BLaER1 treated with 17β-estradiol and CSF1 and Interleukin-3, amounts not matched to agents 10 nM and 100 nM (cell line): ENCODE measurements around the gene COL5A2.

Source experiments
- H3K27ac ChIP-seq, 11 experiments: shearing (Covaris generic); formaldehyde crosslinking; 2 replicates each; pipeline ENCODE4 v1.8.1; 2022
- H3K27me3 ChIP-seq, 11 experiments: shearing (Covaris generic); formaldehyde crosslinking; 2 replicates each; pipeline ENCODE4 v1.8.1; 2022
- H3K36me3 ChIP-seq, 11 experiments: shearing (Covaris generic); formaldehyde crosslinking; 2 replicates each; pipeline ENCODE4 v1.8.1; 2022
- H3K4me1 ChIP-seq, 10 experiments: shearing (Covaris generic); formaldehyde crosslinking; 2 replicates each; pipeline ENCODE4 v1.8.1; 2022
- H3K4me2 ChIP-seq, 11 experiments: shearing (Covaris generic); formaldehyde crosslinking; 2 replicates each; pipeline ENCODE4 v1.8.1; 2022
- H3K4me3 ChIP-seq, 10 experiments: shearing (Covaris generic); formaldehyde crosslinking; 2 replicates each; pipeline ENCODE4 v1.8.1; 2022
- H3K9ac ChIP-seq, 11 experiments: shearing (Covaris generic); formaldehyde crosslinking; 2 replicates each; pipeline ENCODE4 v1.8.1; 2022
- H3K9me3 ChIP-seq, 11 experiments: shearing (Covaris generic); formaldehyde crosslinking; replicated peaks in 1 of 11; 2 replicates each; pipeline ENCODE4 v1.8.1; 2022
- H4K20me1 ChIP-seq, 11 experiments: shearing (Covaris generic); formaldehyde crosslinking; 2 replicates each; pipeline ENCODE4 v1.8.1; 2022
- Cebpa-rat ChIP-seq, 11 experiments: shearing (Covaris generic); IDR thresholded peaks; 2 replicates each; pipeline ENCODE4 v1.8.1; 2022

COL5A2 gene

DNA sequence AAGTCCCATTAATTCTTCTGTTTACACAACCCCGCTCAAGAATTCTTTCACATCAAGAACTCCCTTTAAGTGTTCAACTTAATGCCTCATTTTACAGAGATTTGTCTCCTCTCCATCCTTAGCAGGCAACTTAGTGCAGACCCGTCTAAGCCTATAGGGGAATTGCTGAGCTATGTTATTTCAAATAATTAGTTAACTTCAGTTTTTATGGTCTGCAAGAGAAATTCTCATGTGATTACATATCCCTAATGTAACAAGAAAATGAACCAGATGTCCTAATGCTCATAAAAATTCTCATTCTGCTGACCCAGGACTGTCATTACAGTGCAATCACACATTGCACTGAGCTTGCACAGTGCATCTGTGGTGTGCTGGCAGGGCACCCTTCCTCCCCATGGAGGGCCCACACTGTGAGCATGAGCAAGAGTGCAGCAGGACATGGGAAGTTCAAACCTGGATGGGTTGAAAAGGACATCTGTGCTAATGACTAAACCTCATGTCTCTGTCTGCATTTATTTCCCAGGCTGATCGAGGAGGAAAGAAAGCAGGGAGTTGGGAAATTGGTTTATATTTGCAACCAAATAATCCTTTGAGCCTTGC lies 97.1 kb downstream of the COL5A2 start:
- H3K9ac ChIP-seq: no peak overlapping the region
- no peaks in the 10 kb centered on the region for H3K4me1 ChIP-seq
- no peak overlapping the region for H3K4me3 ChIP-seq
- no peaks in the 10 kb centered on the region for H3K36me3 ChIP-seq
- no peak overlapping the region for H3K4me2 ChIP-seq
- no peaks in the 10 kb centered on the region for H3K9me3 ChIP-seq
- no peaks in the 10 kb centered on the region for H3K27me3 ChIP-seq
- no peak overlapping the region for H3K27ac ChIP-seq
- TF ChIP-seq Cebpa-rat (IDR thresholded peaks at IDR 0.05): no peak
- H4K20me1 ChIP-seq: no peaks in the 10 kb centered on the region

- no peaks in the 10 kb centered on the region for H3K27me3 ChIP-seq
- no peak overlapping the region for H3K9ac ChIP-seq
- H3K36me3 ChIP-seq: no peaks in the 10 kb centered on the region
- no peaks in the 10 kb centered on the region for H4K20me1 ChIP-seq
- no peak overlapping the region for H3K4me2 ChIP-seq
- no peaks in the 10 kb centered on the region for H3K9me3 ChIP-seq
- H3K27ac ChIP-seq: no peak overlapping the region
- no peaks in the 10 kb centered on the region for H3K4me1 ChIP-seq
- no peak for TF ChIP-seq Cebpa-rat (IDR thresholded peaks at IDR 0.05)
- H3K4me3 ChIP-seq: no peak overlapping the region
Measured at GRCh38 chr2:189076572-189076971, 103.0 kb downstream of the COL5A2 start.

GRCh38 chr2:189076120-189076519 lies 103.4 kb downstream of the COL5A2 start:
- Histone ChIP-seq H3K4me3 (no peak overlapping the region), H3K4me1 (no peaks in the 10 kb centered on the region), H3K36me3 (no peaks in the 10 kb centered on the region), H3K4me2 (no peak overlapping the region), H3K27me3 (no peaks in the 10 kb centered on the region), H4K20me1 (no peaks in the 10 kb centered on the region), H3K9me3 (no peaks in the 10 kb centered on the region), H3K27ac (no peak overlapping the region), H3K9ac (no peak overlapping the region)
- TF ChIP-seq Cebpa-rat (IDR thresholded peaks at IDR 0.05): no peak

DNA sequence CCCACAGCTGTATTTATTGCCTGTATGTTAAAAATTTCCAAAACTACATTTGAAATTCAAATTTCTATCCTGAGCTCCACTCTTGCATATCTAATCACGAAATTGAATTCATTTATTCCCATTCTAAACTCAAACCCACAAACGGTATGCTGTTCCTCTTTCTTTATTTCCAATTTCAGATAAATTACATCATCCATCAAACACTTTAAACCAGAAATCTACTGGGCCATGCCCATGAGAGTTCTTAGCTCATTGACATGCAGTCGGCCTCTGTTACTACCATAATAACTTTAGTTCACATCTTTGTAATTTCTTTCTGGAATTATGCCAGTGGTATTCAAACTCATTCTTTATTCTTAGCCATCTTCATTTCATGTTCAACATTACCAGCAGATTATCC lies 105.1 kb downstream of the COL5A2 start:
- Histone ChIP-seq H3K4me2 (no peak overlapping the region), H3K27me3 (no peaks in the 10 kb centered on the region), H3K27ac (no peak overlapping the region), H3K4me1 (no peaks in the 10 kb centered on the region), H3K36me3 (no peaks in the 10 kb centered on the region), H3K9me3 (no peaks in the 10 kb centered on the region), H3K9ac (no peak overlapping the region), H4K20me1 (no peaks in the 10 kb centered on the region), H3K4me3 (no peak overlapping the region)
- no peak for TF ChIP-seq Cebpa-rat (IDR thresholded peaks at IDR 0.05)

DNA sequence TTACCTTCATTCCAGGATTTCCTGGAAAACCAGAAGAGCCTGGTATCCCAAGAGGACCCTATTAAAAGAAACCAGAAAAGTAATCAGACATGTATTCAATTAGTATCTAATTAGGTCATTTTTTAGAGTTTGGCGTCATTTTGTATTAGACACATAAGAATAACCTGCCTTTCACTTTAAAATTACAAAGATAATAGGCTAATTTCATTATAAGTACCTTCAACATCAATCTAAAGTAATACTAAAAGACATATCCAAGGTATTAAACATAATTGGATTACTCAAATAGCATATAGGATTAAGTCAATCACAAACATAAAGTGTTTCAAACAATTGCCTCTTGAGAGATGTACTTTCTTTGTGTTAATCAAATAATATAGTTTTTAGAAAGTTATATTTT lies 107.5 kb downstream of the COL5A2 start:
- Histone ChIP-seq H3K4me3 (no peak overlapping the region), H3K9ac (no peak overlapping the region), H4K20me1 (no peaks in the 10 kb centered on the region), H3K4me1 (no peaks in the 10 kb centered on the region), H3K27me3 (no peaks in the 10 kb centered on the region), H3K4me2 (no peak overlapping the region), H3K9me3 (no peaks in the 10 kb centered on the region), H3K27ac (no peak overlapping the region), H3K36me3 (no peaks in the 10 kb centered on the region)
- no peak for TF ChIP-seq Cebpa-rat (IDR thresholded peaks at IDR 0.05)

GRCh38 chr2:189069855-189070619 lies 109.5 kb downstream of the COL5A2 start:
- H3K9me3 ChIP-seq: no peaks in the 10 kb centered on the region
- no peak overlapping the region for H3K4me3 ChIP-seq
- H3K9ac ChIP-seq: no peak overlapping the region
- TF ChIP-seq Cebpa-rat (IDR thresholded peaks at IDR 0.05): no peak
- no peaks in the 10 kb centered on the region for H3K27me3 ChIP-seq
- H3K27ac ChIP-seq: no peak overlapping the region
- no peaks in the 10 kb centered on the region for H3K36me3 ChIP-seq
- no peaks in the 10 kb centered on the region for H3K4me1 ChIP-seq
- H3K4me2 ChIP-seq: no peak overlapping the region
- H4K20me1 ChIP-seq: no peaks in the 10 kb centered on the region

DNA sequence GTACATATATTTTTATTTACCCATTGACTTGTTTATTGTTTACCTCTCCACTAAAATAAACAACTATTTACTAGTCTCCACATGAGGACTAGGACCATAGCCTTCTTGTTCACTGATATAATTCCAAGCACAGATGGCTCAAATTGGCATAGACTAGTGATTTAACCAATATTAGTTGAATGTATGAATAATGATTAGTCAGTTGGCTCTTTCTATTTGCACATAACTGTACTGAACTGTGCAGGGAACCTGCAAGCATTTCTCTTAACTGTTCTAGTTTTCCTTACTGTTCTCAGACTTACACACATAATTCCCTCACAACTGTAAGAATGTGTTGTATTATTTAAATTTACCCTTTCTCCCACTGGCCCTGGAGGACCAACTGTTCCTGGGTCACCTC lies 113.5 kb downstream of the COL5A2 start:
- H3K36me3 ChIP-seq: no peaks in the 10 kb centered on the region
- no peak for TF ChIP-seq Cebpa-rat (IDR thresholded peaks at IDR 0.05)
- no peak overlapping the region for H3K9ac ChIP-seq
- no peak overlapping the region for H3K4me3 ChIP-seq
- H3K4me2 ChIP-seq: no peak overlapping the region
- no peaks in the 10 kb centered on the region for H3K4me1 ChIP-seq
- H3K9me3 ChIP-seq: no peaks in the 10 kb centered on the region
- no peaks in the 10 kb centered on the region for H4K20me1 ChIP-seq
- no peaks in the 10 kb centered on the region for H3K27me3 ChIP-seq
- no peak overlapping the region for H3K27ac ChIP-seq

DNA sequence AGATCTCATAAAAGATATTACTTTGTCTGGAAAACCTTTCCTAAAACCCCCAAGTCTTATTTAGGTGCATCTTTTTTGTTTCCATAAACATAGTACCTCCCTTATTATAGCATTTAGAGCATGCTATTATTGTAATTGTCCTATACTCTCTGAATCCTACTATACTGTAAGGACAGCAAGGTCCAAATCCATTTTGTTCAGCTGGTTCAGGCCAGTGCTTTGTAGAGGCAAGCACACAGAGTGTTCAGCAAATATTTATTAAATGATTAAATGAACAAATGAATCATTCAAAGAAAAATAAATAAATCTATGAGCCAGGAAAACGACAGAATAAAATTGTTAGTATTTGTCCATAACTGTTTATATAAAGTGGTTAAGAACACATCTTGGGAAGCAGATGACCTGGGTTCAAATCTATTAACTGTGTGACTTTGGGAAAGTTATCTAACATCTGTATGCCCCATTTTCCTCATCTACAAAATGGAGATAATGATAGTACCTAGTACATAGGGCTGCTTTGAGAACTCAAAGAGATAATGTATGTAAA lies 119.4 kb downstream of the COL5A2 start:
- H3K36me3 ChIP-seq: no peaks in the 10 kb centered on the region
- no peaks in the 10 kb centered on the region for H3K27me3 ChIP-seq
- no peak overlapping the region for H3K27ac ChIP-seq
- H3K9ac ChIP-seq: no peak overlapping the region
- no peak overlapping the region for H3K4me2 ChIP-seq
- no peak for TF ChIP-seq Cebpa-rat (IDR thresholded peaks at IDR 0.05)
- H4K20me1 ChIP-seq: no peaks in the 10 kb centered on the region
- H3K9me3 ChIP-seq: no peaks in the 10 kb centered on the region
- H3K4me3 ChIP-seq: no peak overlapping the region
- H3K4me1 ChIP-seq: no peaks in the 10 kb centered on the region

DNA sequence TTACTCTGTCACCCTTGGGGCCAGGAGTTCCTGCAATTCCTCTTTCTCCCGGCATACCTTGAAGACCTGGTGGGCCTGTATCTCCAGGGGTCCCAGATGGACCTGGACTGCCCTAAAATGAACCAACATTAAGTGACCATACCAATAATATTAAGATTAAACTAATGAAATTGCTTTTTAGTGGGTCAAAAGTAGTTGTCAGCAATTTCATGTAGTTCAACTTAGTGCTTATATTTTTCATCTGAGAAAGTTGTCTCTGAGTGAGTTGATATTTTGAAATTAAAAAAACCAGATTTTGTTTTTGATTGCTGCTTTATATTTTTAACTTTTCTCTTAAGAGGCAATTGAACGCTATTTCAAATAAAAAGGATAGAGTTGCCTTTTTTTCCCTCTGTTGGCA lies 122.2 kb downstream of the COL5A2 start:
- no peaks in the 10 kb centered on the region for H3K4me1 ChIP-seq
- no peaks in the 10 kb centered on the region for H3K36me3 ChIP-seq
- no peaks in the 10 kb centered on the region for H3K9me3 ChIP-seq
- no peaks in the 10 kb centered on the region for H3K27me3 ChIP-seq
- no peak overlapping the region for H3K27ac ChIP-seq
- H3K9ac ChIP-seq: no peak overlapping the region
- TF ChIP-seq Cebpa-rat (IDR thresholded peaks at IDR 0.05): no peak
- no peak overlapping the region for H3K4me2 ChIP-seq
- no peak overlapping the region for H3K4me3 ChIP-seq
- H4K20me1 ChIP-seq: no peaks in the 10 kb centered on the region
